Measurements from ENCODE around the gene ANKRD6. TPM values are rescaled to one million over a fixed set of nuclear protein-coding genes. Genes with fewer than 3 reads are reported as not detected.

The ANKRD6 gene
- polyA plus RNA-seq, 3 donors = 0.93 to 3.0 (median 1.2) TPM

- Histone ChIP-seq H3K4me2 (replicated peaks; ENCODE audit: extremely low read depth, low read length, poor library complexity, severe bottlenecking) (no peak overlapping the region), H3K9me3 (replicated peaks in 1 of 2; ENCODE audit: control insufficient read depth in 1 of 2, insufficient read depth in 1 of 2, low read length in 2 of 2) (no peaks in the 10 kb centered on the region), H3K9ac (ENCODE audit: insufficient read depth, low read length, poor library complexity, severe bottlenecking) (no peak overlapping the region), H3K27ac (ENCODE audit: low read depth in 1 of 2, low read length in 2 of 2) (no peak overlapping the region), H4K20me1 (ENCODE audit: insufficient read depth, low read length) (no peaks in the 10 kb centered on the region), H3K4me1 (ENCODE audit: control insufficient read depth in 1 of 2, insufficient read depth in 2 of 2, low read length in 2 of 2) (peaks cover 8 to 15% of the 10 kb centered on the region in 2 donors), H3K4me3 (replicated peaks in 1 of 3; ENCODE audit: low read depth in 2 of 3, low read length in 3 of 3) (no peak overlapping the region), H3K36me3 (replicated peaks in 1 of 2; ENCODE audit: control insufficient read depth in 1 of 2, insufficient read depth in 2 of 2, low read length in 2 of 2) (no peaks in the 10 kb centered on the region), H2AFZ (ENCODE audit: insufficient read depth, low read depth, low read length, poor library complexity, severe bottlenecking) (no peak overlapping the region), H3K79me2 (ENCODE audit: insufficient read depth, low read length) (no peaks in the 10 kb centered on the region), H3K27me3 (ENCODE audit: control insufficient read depth in 2 of 2, insufficient read depth in 2 of 2, low read length in 2 of 2) (no peaks in the 10 kb centered on the region)
- Mint-ChIP-seq H3K27ac (no peak overlapping the region), H3K9me3 (peaks cover 0 to 5% (median 2%) of the 10 kb centered on the region in 7 donors), H3K4me3 (no peak overlapping the region), H3K27me3 (ENCODE audit: low read depth in 3 of 3) (no peaks in the 10 kb centered on the region), H3K36me3 (no peaks in the 10 kb centered on the region), H3K4me1 (peaks cover 14% of the 10 kb centered on the region)
- DNase-seq = no peak
- intact Hi-C loops (cut with micrococcal nuclease) = no loop called here
- 10% methylated on average over 3 of the region's 3 CpGs for WGBS (ENCODE audit: insufficient coverage)
- no peak for TF ChIP-seq CTCF (IDR thresholded peaks at IDR 0.05)
Observed at GRCh38 chr6:89597988-89598387, 165.0 kb downstream of the ANKRD6 start.

- 100% methylated on average over 4 of the region's 7 CpGs for WGBS (ENCODE audit: insufficient coverage)
- H3K4me2 ChIP-seq (replicated peaks; ENCODE audit: extremely low read depth, low read length, poor library complexity, severe bottlenecking) = no peak overlapping the region
- H3K79me2 ChIP-seq (ENCODE audit: insufficient read depth, low read length) = no peaks in the 10 kb centered on the region
- no peaks in the 10 kb centered on the region for H4K20me1 ChIP-seq (ENCODE audit: insufficient read depth, low read length)
- no peak overlapping the region for H3K4me3 ChIP-seq (replicated peaks in 1 of 3; ENCODE audit: low read depth in 2 of 3, low read length in 3 of 3)
- H3K36me3 ChIP-seq (replicated peaks in 1 of 2; ENCODE audit: control insufficient read depth in 1 of 2, insufficient read depth in 2 of 2, low read length in 2 of 2) = no peaks in the 10 kb centered on the region
- no peaks in the 10 kb centered on the region for H3K27me3 ChIP-seq (ENCODE audit: control insufficient read depth in 2 of 2, insufficient read depth in 2 of 2, low read length in 2 of 2)
- H3K27ac Mint-ChIP-seq = no peak overlapping the region
- intact Hi-C loops (cut with micrococcal nuclease) = no loop called here
- DNase-seq = no peak
- H3K9ac ChIP-seq (ENCODE audit: insufficient read depth, low read length, poor library complexity, severe bottlenecking) = no peak overlapping the region
- no peak overlapping the region for H3K27ac ChIP-seq (ENCODE audit: low read depth in 1 of 2, low read length in 2 of 2)
- peaks cover 0 to 5% (median 2%) of the 10 kb centered on the region in 7 donors for H3K9me3 Mint-ChIP-seq
- TF ChIP-seq CTCF (IDR thresholded peaks at IDR 0.05) = no peak
- no peaks in the 10 kb centered on the region for H3K36me3 Mint-ChIP-seq
- H3K4me1 ChIP-seq (ENCODE audit: control insufficient read depth in 1 of 2, insufficient read depth in 2 of 2, low read length in 2 of 2) = peaks cover 8 to 15% of the 10 kb centered on the region in 2 donors
- no peak overlapping the region for H3K4me3 Mint-ChIP-seq
- peaks cover 14% of the 10 kb centered on the region for H3K4me1 Mint-ChIP-seq
- no peaks in the 10 kb centered on the region for H3K27me3 Mint-ChIP-seq (ENCODE audit: low read depth in 3 of 3)
- no peak overlapping the region for H2AFZ ChIP-seq (ENCODE audit: insufficient read depth, low read depth, low read length, poor library complexity, severe bottlenecking)
- H3K9me3 ChIP-seq (replicated peaks in 1 of 2; ENCODE audit: control insufficient read depth in 1 of 2, insufficient read depth in 1 of 2, low read length in 2 of 2) = no peaks in the 10 kb centered on the region
Observed at GRCh38 chr6:89599727-89600126, 166.8 kb downstream of the ANKRD6 start.
